Suprapubic skin (tissue), 4 donors: Measurements from ENCODE around the gene DNMT3A. TPM values are rescaled to one million over a fixed set of nuclear protein-coding genes. Genes with fewer than 3 reads are reported as not detected.

Experiments
- DNase-seq, 2 donors: peaks; one replicate each; pipeline ENCODE4 v3.0.0-alpha.2; 2019; ENCODE audit warnings: low spot score in 2 of 2
- H3K27ac ChIP-seq: fragments of 200-600 bp; sonication (generic); one replicate; pipeline ENCODE4 v1.5.1; 2019
- H3K27me3 ChIP-seq: fragments of 200-600 bp; sonication (generic); one replicate; pipeline ENCODE4 v1.5.1; 2019
- H3K36me3 ChIP-seq: fragments of 200-600 bp; sonication (generic); one replicate; pipeline ENCODE4 v1.5.1; 2019
- H3K4me1 ChIP-seq: fragments of 200-600 bp; sonication (generic); one replicate; pipeline ENCODE4 v1.5.1; 2019
- H3K4me3 ChIP-seq: fragments of 200-600 bp; sonication (generic); one replicate; pipeline ENCODE4 v1.5.1; 2019; ENCODE audit warnings: mild to moderate bottlenecking
- H3K9me3 ChIP-seq: fragments of 200-600 bp; sonication (generic); one replicate; pipeline ENCODE4 v1.5.1; 2019
- EP300 ChIP-seq: sonication (generic); formaldehyde crosslinking; IDR thresholded peaks from one replicate; pipeline ENCODE4 v1.6.1; 2017; ENCODE audit warnings: antibody characterized with exemption
- POLR2A ChIP-seq, 2 donors: fragments of 450-650 bp; IDR thresholded peaks; one replicate each; pipeline ENCODE4 v1.6.1; 2017; ENCODE audit warnings: antibody characterized with exemption in 2 of 2, mild to moderate bottlenecking in 2 of 2, moderate library complexity in 2 of 2
- POLR2AphosphoS5 ChIP-seq, 3 donors: sonication (generic); formaldehyde crosslinking; IDR thresholded peaks; one replicate each; pipeline ENCODE4 v1.6.1; 2017; ENCODE audit warnings: antibody characterized with exemption in 3 of 3
- WGBS: methylation state at CpG from one replicate; pipeline ENCODE4 v1.1.5; 2018; 5-methylcytosine and 5-hydroxymethylcytosine counted together
- total RNA-seq, 4 donors: library from RNA; depleted of rRNA; stranded (reverse); fragments of >200 nt; gene quantifications; one replicate each; pipeline ENCODE4 v1.1.0, GENCODE V29; 2016
- TF ChIP-seq, protein P1 (sequence below), 2 donors: fragments of 200-600 bp in 1 of 2; fragments of 450-650 bp in 1 of 2; sonication (generic) in 1 of 2; IDR thresholded peaks; one replicate each; pipeline ENCODE4 v1.5.1; 2016 to 2019; ENCODE audit warnings: antibody characterized with exemption in 2 of 2, mild to moderate bottlenecking in 1 of 2, moderate library complexity in 1 of 2

The DNMT3A gene
- total RNA-seq, 4 donors from 2014 or later, result 4.0 to 12.8 (median 9.5) TPM

DNA sequence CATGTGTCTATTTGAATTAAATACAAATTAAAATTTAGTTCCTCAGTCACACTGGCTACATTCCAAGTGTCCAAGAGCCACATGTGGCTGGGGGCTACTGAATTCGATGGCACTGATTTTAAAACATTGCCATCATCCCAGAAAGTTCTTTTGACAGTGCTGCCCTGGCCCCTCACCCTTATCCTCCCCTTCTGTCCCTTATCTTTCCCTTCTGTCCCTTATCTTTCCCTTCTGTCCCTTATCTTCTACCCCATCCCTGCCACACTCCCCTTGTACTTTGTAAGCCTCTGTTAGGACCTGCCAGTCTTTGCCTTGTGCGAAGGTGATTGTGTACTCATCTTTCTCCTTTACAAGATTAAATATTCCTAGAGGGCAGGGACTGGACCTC, 85.2 kb downstream of the DNMT3A start:
- Histone ChIP-seq H3K27ac (no peak overlapping the region), H3K4me1 (peaks cover 10% of the 10 kb centered on the region), H3K27me3 (no peaks in the 10 kb centered on the region), H3K9me3 (no peaks in the 10 kb centered on the region), H3K4me3 (no peak overlapping the region), H3K36me3 (peaks cover 30% of the 10 kb centered on the region)
- TF ChIP-seq, protein P1, sequence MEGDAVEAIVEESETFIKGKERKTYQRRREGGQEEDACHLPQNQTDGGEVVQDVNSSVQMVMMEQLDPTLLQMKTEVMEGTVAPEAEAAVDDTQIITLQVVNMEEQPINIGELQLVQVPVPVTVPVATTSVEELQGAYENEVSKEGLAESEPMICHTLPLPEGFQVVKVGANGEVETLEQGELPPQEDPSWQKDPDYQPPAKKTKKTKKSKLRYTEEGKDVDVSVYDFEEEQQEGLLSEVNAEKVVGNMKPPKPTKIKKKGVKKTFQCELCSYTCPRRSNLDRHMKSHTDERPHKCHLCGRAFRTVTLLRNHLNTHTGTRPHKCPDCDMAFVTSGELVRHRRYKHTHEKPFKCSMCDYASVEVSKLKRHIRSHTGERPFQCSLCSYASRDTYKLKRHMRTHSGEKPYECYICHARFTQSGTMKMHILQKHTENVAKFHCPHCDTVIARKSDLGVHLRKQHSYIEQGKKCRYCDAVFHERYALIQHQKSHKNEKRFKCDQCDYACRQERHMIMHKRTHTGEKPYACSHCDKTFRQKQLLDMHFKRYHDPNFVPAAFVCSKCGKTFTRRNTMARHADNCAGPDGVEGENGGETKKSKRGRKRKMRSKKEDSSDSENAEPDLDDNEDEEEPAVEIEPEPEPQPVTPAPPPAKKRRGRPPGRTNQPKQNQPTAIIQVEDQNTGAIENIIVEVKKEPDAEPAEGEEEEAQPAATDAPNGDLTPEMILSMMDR (IDR thresholded peaks at IDR 0.05), result no peak
- TF ChIP-seq POLR2AphosphoS5 (IDR thresholded peaks at IDR 0.05) (no peak), EP300 (no peak), POLR2A (IDR thresholded peaks at IDR 0.05) (no peak)
- no peak for DNase-seq
- WGBS, result 88% methylated on average over 2 of the region's 2 CpGs

DNA sequence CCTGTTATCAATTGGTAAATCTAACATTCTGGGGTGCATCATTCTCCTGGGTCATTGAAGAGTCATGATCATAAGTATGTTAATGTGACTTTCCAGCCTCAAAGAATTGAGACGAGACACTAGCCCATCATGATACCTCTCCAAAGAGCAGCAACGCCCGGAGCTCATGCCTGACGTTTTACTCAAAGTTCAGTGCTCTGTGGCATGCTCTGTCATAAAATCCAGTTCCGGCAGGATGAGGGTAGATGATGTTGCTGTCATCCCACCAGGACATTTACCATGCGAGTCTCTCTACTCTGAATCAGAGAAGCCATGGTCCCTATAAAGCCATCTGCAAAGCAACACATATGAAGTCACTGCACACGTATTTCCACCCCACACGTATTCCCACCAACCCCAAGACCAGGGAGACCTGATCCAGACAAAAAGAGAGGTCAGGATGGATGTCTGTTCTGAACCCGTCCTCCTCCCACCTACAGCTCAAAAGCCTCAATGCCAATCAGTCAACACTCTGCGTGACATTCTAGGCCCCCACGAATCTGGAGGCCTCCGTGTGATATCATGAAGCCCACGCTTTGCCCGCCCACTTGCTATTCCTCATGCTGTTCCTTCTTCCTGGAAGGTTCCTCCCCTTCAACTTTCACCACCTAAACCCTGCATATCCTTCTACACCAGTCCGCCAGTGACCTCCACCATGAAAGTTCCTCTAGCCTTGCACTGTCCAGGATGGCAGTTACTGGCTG, 85.8 kb downstream of the DNMT3A start:
- Histone ChIP-seq H3K4me3 (no peak overlapping the region), H3K27ac (no peak overlapping the region), H3K36me3 (peaks cover 30% of the 10 kb centered on the region), H3K27me3 (no peaks in the 10 kb centered on the region), H3K4me1 (peaks cover 16% of the 10 kb centered on the region), H3K9me3 (no peaks in the 10 kb centered on the region)
- no peak for TF ChIP-seq POLR2A (IDR thresholded peaks at IDR 0.05)
- no peak for TF ChIP-seq POLR2AphosphoS5 (IDR thresholded peaks at IDR 0.05)
- TF ChIP-seq, protein P1 (IDR thresholded peaks at IDR 0.05), result no peak
- no peak for TF ChIP-seq EP300
- WGBS, result 92% methylated on average over 15 of the region's 15 CpGs
- no peak for DNase-seq

DNA sequence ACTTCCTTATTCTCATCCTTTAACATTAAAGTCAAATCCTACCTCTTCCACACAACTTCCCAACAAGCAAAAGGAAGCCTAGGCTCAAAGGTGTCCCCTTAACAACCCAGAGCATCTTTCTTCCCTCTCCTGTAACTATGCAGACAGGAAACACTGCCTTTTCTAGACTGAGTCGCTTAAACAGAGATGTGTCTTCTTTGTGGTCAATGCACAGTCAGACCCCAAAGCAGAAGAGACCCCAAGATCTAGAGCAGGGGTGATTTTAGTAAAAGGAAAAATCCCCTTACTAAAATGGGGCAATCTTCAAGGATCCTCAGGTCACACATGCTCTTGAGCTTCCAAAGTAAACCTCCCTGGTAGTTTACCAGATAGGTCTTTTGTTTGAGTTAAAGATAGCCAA, 86.8 kb downstream of the DNMT3A start:
- no peak for TF ChIP-seq EP300
- TF ChIP-seq POLR2A (IDR thresholded peaks at IDR 0.05), result no peak
- TF ChIP-seq, protein P1 (IDR thresholded peaks at IDR 0.05), result no peak
- no peak for TF ChIP-seq POLR2AphosphoS5 (IDR thresholded peaks at IDR 0.05)
- H3K36me3 ChIP-seq, result peaks cover 30% of the 10 kb centered on the region
- no peak overlapping the region for H3K4me3 ChIP-seq
- H3K27me3 ChIP-seq, result no peaks in the 10 kb centered on the region
- 87% methylated on average over 1 of the region's 1 CpG for WGBS
- H3K9me3 ChIP-seq, result no peaks in the 10 kb centered on the region
- DNase-seq, result no peak
- no peak overlapping the region for H3K27ac ChIP-seq
- H3K4me1 ChIP-seq, result peaks cover 21% of the 10 kb centered on the region

DNA sequence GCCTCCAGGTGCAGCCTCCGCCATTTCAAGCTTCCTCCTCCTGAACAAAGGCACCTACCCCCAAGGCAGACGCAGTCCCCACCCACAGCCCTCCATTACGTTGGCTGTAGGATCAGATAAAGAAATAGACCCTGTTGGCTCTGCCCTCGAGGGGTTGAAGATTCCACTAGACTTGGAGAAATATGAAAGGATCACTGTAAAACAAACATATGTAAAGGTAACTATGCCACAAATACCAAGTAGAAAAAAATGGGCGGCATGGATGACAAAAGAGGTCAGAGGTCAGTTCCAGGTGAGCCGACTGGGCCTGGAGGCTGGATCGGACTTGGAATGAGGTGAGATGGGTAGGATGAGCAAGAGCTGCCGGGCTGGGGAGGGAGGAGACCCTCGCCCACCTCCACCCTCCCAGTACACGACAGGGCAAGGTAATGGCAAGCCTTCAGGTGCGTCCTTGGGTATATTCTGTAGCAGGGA, 88.5 kb downstream of the DNMT3A start:
- Histone ChIP-seq H3K9me3 (no peaks in the 10 kb centered on the region), H3K36me3 (peaks cover 20% of the 10 kb centered on the region), H3K4me1 (peaks cover 21% of the 10 kb centered on the region), H3K27me3 (no peaks in the 10 kb centered on the region), H3K27ac (no peak overlapping the region), H3K4me3 (peak overlapping the region; percentile 67)
- DNase-seq, result no peak
- TF ChIP-seq, protein P1 (IDR thresholded peaks at IDR 0.05), result no peak
- TF ChIP-seq EP300 (no peak), POLR2A (IDR thresholded peaks at IDR 0.05) (no peak), POLR2AphosphoS5 (IDR thresholded peaks at IDR 0.05) (no peak)
- WGBS, result 81% methylated on average over 11 of the region's 11 CpGs

DNA sequence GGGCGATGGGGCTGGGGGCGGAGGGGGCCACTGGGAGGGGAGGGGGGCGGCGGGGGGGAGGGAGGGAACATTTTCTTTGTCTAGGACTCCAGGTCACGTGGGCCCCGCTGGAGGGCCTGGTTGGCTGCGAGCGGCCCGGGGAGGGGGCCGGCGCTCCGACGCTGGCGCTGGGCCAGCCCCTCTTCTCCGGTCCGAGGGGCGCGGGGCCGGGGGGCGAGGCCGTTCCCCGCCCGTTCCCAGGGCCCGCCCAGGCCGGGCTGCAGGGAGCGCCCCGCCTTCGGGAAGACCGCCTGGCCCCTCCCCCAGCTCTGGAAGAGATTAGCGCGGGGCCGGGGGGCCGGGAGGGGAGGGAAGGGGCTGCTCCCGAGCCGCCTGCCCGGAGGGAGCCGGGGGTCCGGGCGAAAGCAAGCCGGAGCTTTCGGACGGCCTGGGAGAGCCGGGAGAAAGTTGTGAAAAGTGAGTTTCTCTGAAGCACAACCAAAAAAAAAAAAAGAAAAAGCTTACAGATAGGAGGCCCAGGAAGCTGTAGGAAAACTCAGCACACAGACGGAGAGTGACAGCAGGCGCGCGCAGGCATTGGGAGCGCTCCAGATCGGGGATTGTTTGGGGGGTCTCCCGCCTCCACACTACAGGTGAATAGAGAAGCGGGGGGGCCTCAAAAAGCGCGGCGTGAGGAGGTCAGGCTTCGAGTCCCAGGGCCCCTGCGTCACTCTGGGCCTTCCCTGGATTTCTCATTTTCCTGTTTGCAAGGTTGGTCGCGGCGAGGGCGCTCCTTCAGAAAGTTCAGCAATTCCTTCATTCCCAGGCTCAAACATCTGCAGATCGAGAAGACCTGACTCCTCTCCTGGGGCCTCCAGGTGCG, 89.2 kb downstream of the DNMT3A start:
- Histone ChIP-seq H3K36me3 (peaks cover 25% of the 10 kb centered on the region), H3K4me1 (peaks cover 21% of the 10 kb centered on the region), H3K9me3 (no peaks in the 10 kb centered on the region), H3K27me3 (no peaks in the 10 kb centered on the region), H3K27ac (peak overlapping the region; percentile 68), H3K4me3 (peak overlapping the region; percentile 67)
- 19% methylated on average over 37 of the region's 62 CpGs for WGBS
- no peak for DNase-seq
- TF ChIP-seq EP300 (no peak), POLR2A (IDR thresholded peaks at IDR 0.05) (no peak), POLR2AphosphoS5 (IDR thresholded peaks at IDR 0.05) (no peak)
- TF ChIP-seq, protein P1 (IDR thresholded peaks at IDR 0.05), result no peak
